Thyroid gland (tissue), 4 donors: ENCODE results near the gene KIF12.

Experiments used
- POLR2A ChIP-seq, 2 donors: fragments of 450-650 bp; IDR thresholded peaks; one replicate each; pipeline ENCODE4 v1.6.1; 2017; ENCODE audit warnings: antibody characterized with exemption in 2 of 2, mild to moderate bottlenecking in 2 of 2, moderate library complexity in 1 of 2
- TF ChIP-seq, protein P1 (sequence below), 6 experiments: fragments of 200-600 bp in 3 of 6; fragments of 450-650 bp in 3 of 6; sonication (generic) in 3 of 6; IDR thresholded peaks; one replicate each; pipeline ENCODE4 v1.5.1; 2016 to 2019; ENCODE audit warnings: antibody characterized with exemption in 6 of 6, mild to moderate bottlenecking in 2 of 6, inconsistent platforms in 1 of 6, moderate library complexity in 1 of 6

DNA sequence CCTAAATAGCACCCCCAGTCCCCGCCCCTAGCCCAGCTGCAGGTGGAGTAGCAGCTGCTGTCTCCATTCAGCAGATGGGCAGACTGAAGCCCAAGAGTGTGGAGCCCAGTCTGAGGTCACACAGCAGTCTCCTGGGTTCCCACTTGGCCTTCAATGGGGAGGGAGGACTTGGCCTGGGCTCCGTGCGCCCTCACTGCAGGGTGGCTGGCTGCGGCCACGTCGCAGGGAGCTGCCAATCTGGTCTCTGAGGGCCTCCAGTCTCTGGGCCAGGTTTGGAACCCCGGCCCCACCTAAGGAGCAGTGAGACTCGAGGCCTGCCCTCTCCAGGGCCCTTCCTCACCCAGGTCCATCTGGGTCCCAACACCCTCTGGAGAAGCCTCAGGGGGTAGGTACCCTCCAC is 7.4 kb downstream of the KIF12 start:
- TF ChIP-seq POLR2A (IDR thresholded peaks at IDR 0.05), result no peak
- TF ChIP-seq, protein P1, sequence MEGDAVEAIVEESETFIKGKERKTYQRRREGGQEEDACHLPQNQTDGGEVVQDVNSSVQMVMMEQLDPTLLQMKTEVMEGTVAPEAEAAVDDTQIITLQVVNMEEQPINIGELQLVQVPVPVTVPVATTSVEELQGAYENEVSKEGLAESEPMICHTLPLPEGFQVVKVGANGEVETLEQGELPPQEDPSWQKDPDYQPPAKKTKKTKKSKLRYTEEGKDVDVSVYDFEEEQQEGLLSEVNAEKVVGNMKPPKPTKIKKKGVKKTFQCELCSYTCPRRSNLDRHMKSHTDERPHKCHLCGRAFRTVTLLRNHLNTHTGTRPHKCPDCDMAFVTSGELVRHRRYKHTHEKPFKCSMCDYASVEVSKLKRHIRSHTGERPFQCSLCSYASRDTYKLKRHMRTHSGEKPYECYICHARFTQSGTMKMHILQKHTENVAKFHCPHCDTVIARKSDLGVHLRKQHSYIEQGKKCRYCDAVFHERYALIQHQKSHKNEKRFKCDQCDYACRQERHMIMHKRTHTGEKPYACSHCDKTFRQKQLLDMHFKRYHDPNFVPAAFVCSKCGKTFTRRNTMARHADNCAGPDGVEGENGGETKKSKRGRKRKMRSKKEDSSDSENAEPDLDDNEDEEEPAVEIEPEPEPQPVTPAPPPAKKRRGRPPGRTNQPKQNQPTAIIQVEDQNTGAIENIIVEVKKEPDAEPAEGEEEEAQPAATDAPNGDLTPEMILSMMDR (IDR thresholded peaks at IDR 0.05), result no peak
